ENCODE measurements around the gene SRSF11. TPM values are rescaled to one million over a fixed set of nuclear protein-coding genes. Genes with fewer than 3 reads are reported as not detected.

SRSF11 gene
- total RNA-seq, 1 donor from 2014 or later = 76.0 TPM

GRCh38 chr1:70220517-70221237 is 503 bp upstream of the SRSF11 start:
- DNase-seq (ENCODE audit: low read depth in 2 of 2) = no peak

GRCh38 chr1:70222716-70223235 is 1.6 kb downstream of the SRSF11 start:
- peak; percentile 5 to 22 for DNase-seq (ENCODE audit: low read depth in 2 of 2)

- DNase-seq (ENCODE audit: low read depth in 2 of 2) = no peak
Observed at GRCh38 chr1:70224954-70225353, 3.8 kb downstream of the SRSF11 start.

- no peak for DNase-seq (ENCODE audit: low read depth in 2 of 2)
Observed at GRCh38 chr1:70227439-70227838, 6.3 kb downstream of the SRSF11 start.

GRCh38 chr1:70228670-70229069 is 7.5 kb downstream of the SRSF11 start:
- DNase-seq (ENCODE audit: low read depth in 2 of 2) = no peak

GRCh38 chr1:70231475-70231874 is 10.3 kb downstream of the SRSF11 start:
- no peak for DNase-seq (ENCODE audit: low read depth in 2 of 2)

- no peak for DNase-seq (ENCODE audit: low read depth in 2 of 2)
Observed at GRCh38 chr1:70234733-70235132, 13.6 kb downstream of the SRSF11 start.

- no peak for DNase-seq (ENCODE audit: low read depth in 2 of 2)
Observed at GRCh38 chr1:70239940-70240339, 18.8 kb downstream of the SRSF11 start.

- DNase-seq (ENCODE audit: low read depth in 2 of 2) = no peak
Observed at GRCh38 chr1:70247122-70247521, 25.9 kb downstream of the SRSF11 start.

GRCh38 chr1:70247768-70248167 is 26.6 kb downstream of the SRSF11 start:
- no peak for DNase-seq (ENCODE audit: low read depth in 2 of 2)

GRCh38 chr1:70248729-70249128 is 27.5 kb downstream of the SRSF11 start:
- no peak for DNase-seq (ENCODE audit: low read depth in 2 of 2)

- DNase-seq (ENCODE audit: low read depth in 2 of 2) = no peak
Observed at GRCh38 chr1:70256664-70257063, 35.5 kb downstream of the SRSF11 start.

GRCh38 chr1:70264839-70265238 is 43.7 kb downstream of the SRSF11 start:
- DNase-seq (ENCODE audit: low read depth in 2 of 2) = peak; percentile 48 to 58

- DNase-seq (ENCODE audit: low read depth in 2 of 2) = peak in 1 of 2 donors; percentile 24
Observed at GRCh38 chr1:70265946-70266345, 44.8 kb downstream of the SRSF11 start.

GRCh38 chr1:70277875-70278274 is 56.7 kb downstream of the SRSF11 start:
- no peak for DNase-seq (ENCODE audit: low read depth in 2 of 2)

GRCh38 chr1:70278710-70279109 is 57.5 kb downstream of the SRSF11 start:
- DNase-seq (ENCODE audit: low read depth in 2 of 2) = no peak

GRCh38 chr1:70284366-70284765 is 63.2 kb downstream of the SRSF11 start:
- DNase-seq (ENCODE audit: low read depth in 2 of 2) = no peak

- no peak for DNase-seq (ENCODE audit: low read depth in 2 of 2)
Observed at GRCh38 chr1:70286453-70286852, 65.3 kb downstream of the SRSF11 start.

GRCh38 chr1:70288166-70288565 is 67.0 kb downstream of the SRSF11 start:
- DNase-seq (ENCODE audit: low read depth in 2 of 2) = no peak

GRCh38 chr1:70290218-70290617 is 69.0 kb downstream of the SRSF11 start:
- DNase-seq (ENCODE audit: low read depth in 2 of 2) = peak; percentile 58 to 84

GRCh38 chr1:70293186-70293843 is 72.1 kb downstream of the SRSF11 start:
- DNase-seq (ENCODE audit: low read depth in 2 of 2) = no peak

GRCh38 chr1:70295749-70296148 is 74.6 kb downstream of the SRSF11 start:
- DNase-seq (ENCODE audit: low read depth in 2 of 2) = no peak

GRCh38 chr1:70299472-70299871 is 78.3 kb downstream of the SRSF11 start:
- DNase-seq (ENCODE audit: low read depth in 2 of 2) = no peak
